Esophagus muscularis mucosa (tissue), 4 donors: ENCODE results near the gene ARSG. TPM values are rescaled to one million over a fixed set of nuclear protein-coding genes. Genes with fewer than 3 reads are reported as not detected.
A peak's percentile ranks its signal among the peaks of the same experiment; 100 is the strongest.
"Not testable (repeated sequence)": the region's sequence is repeated elsewhere in the genome, so short reads cannot be mapped to it uniquely, and the experiment has no call there.

ENCODE experiments used
- DNase-seq: peaks from one replicate; pipeline ENCODE4 v3.0.0-alpha.2; 2017; ENCODE audit errors: extremely low spot score
- H3K27ac ChIP-seq, 4 donors: fragments of 200-600 bp; sonication (generic); replicated peaks in 1 of 4; 1 replicate in 3 of 4; 2 replicates in 1 of 4; pipeline ENCODE4 v1.5.1; 2016 to 2019; ENCODE audit warnings: mild to moderate bottlenecking in 1 of 4
- H3K27me3 ChIP-seq, 4 donors: fragments of 200-600 bp; sonication (generic); one replicate each; pipeline versions ENCODE4 v1.5.1 to v1.6.0; 2016 to 2019
- H3K36me3 ChIP-seq, 4 donors: fragments of 200-600 bp; sonication (generic); one replicate each; pipeline ENCODE4 v1.5.1; 2016 to 2019
- H3K4me1 ChIP-seq, 4 donors: fragments of 200-600 bp; sonication (generic); one replicate each; pipeline ENCODE4 v1.5.1; 2016 to 2019
- H3K4me3 ChIP-seq, 4 donors: fragments of 200-600 bp; sonication (generic); 1 replicate in 2 of 4; 2 replicates in 2 of 4; pipeline ENCODE4 v1.5.1; 2016 to 2019; ENCODE audit warnings: mild to moderate bottlenecking in 4 of 4, moderate library complexity in 1 of 4
- H3K9me3 ChIP-seq, 4 donors: fragments of 200-600 bp; sonication (generic); 1 replicate in 3 of 4; 2 replicates in 1 of 4; pipeline ENCODE4 v1.5.1; 2016 to 2019
- EP300 ChIP-seq: sonication (generic); formaldehyde crosslinking; IDR thresholded peaks from one replicate; pipeline ENCODE4 v1.6.1; 2017; ENCODE audit warnings: antibody characterized with exemption
- POLR2A ChIP-seq: fragments of 450-650 bp; IDR thresholded peaks from one replicate; pipeline ENCODE4 v1.6.1; 2017; ENCODE audit warnings: antibody characterized with exemption, moderate library complexity, mild to moderate bottlenecking, low read depth
- POLR2AphosphoS5 ChIP-seq, 2 donors: sonication (generic); formaldehyde crosslinking; IDR thresholded peaks; one replicate each; pipeline ENCODE4 v1.6.1; 2017; ENCODE audit warnings: antibody characterized with exemption in 2 of 2
- WGBS: methylation state at CpG from one replicate; pipeline ENCODE4 v1.1.5; 2018; 5-methylcytosine and 5-hydroxymethylcytosine counted together
- intact Hi-C: fragments of 100-400 bp; cut with DNase I; formaldehyde crosslinking; loops from one replicate; pipeline ENCODE4 v1.15.1; 2023
- total RNA-seq, 4 donors: library from RNA; depleted of rRNA; stranded (reverse); fragments of >200 nt; gene quantifications; one replicate each; pipeline versions ENCODE4 v1.1.0 to v1.2.1, GENCODE V29; 2016
- TF ChIP-seq, protein P1 (sequence below), 3 experiments: fragments of 200-600 bp in 2 of 3; fragments of 450-650 bp in 1 of 3; sonication (generic) in 2 of 3; IDR thresholded peaks; one replicate each; pipeline ENCODE4 v1.5.1; 2017 to 2019; ENCODE audit warnings: antibody characterized with exemption in 3 of 3, mild to moderate bottlenecking in 2 of 3, moderate library complexity in 1 of 3

The ARSG gene
- total RNA-seq, 4 donors from 2014 or later = 1.7 to 4.9 (median 2.8) TPM

- intact Hi-C loops = not testable (repeated sequence)
These were observed 123.6 kb downstream of the ARSG start for GRCh38 chr17:68414901-68415300.

GRCh38 chr17:68417317-68417716 is 126.0 kb downstream of the ARSG start:
- Histone ChIP-seq H3K9me3 (peaks cover 0 to 20% (median 12%) of the 10 kb centered on the region in 4 donors), H3K36me3 (peaks cover 18 to 33% (median 27%) of the 10 kb centered on the region in 4 donors), H3K27ac (no peak overlapping the region), H3K4me1 (no peaks in the 10 kb centered on the region), H3K27me3 (no peaks in the 10 kb centered on the region), H3K4me3 (no peak overlapping the region)
- peak; percentile 60 for DNase-seq
- intact Hi-C loops = no loop called here
- 94% methylated on average over 3 of the region's 3 CpGs for WGBS
- TF ChIP-seq, protein P1, sequence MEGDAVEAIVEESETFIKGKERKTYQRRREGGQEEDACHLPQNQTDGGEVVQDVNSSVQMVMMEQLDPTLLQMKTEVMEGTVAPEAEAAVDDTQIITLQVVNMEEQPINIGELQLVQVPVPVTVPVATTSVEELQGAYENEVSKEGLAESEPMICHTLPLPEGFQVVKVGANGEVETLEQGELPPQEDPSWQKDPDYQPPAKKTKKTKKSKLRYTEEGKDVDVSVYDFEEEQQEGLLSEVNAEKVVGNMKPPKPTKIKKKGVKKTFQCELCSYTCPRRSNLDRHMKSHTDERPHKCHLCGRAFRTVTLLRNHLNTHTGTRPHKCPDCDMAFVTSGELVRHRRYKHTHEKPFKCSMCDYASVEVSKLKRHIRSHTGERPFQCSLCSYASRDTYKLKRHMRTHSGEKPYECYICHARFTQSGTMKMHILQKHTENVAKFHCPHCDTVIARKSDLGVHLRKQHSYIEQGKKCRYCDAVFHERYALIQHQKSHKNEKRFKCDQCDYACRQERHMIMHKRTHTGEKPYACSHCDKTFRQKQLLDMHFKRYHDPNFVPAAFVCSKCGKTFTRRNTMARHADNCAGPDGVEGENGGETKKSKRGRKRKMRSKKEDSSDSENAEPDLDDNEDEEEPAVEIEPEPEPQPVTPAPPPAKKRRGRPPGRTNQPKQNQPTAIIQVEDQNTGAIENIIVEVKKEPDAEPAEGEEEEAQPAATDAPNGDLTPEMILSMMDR (IDR thresholded peaks at IDR 0.05) = no peak
- TF ChIP-seq POLR2A = no peak
- TF ChIP-seq EP300 = no peak
- TF ChIP-seq POLR2AphosphoS5 (IDR thresholded peaks at IDR 0.05) = no peak

More at GRCh38 chr17:68414901-68415300, 123.6 kb downstream of the ARSG start:
- not testable (repeated sequence) for DNase-seq, H3K4me3 ChIP-seq, H3K27me3 ChIP-seq, H3K27ac ChIP-seq, H3K4me1 ChIP-seq, H3K36me3 ChIP-seq
- H3K9me3 ChIP-seq = peaks cover 0 to 20% (median 12%) of the 10 kb centered on the region in 4 donors

GRCh38 chr17:68418876-68419275 is 127.6 kb downstream of the ARSG start:
- whole genome bisulfite sequencing = 61% methylated on average over 4 of the region's 4 CpGs

GRCh38 chr17:68420065-68420464 is 128.8 kb downstream of the ARSG start:
- Histone ChIP-seq H3K36me3 (peaks cover 31 to 61% (median 54%) of the 10 kb centered on the region in 4 donors), H3K4me3 (no peak overlapping the region), H3K4me1 (no peaks in the 10 kb centered on the region), H3K27ac (no peak overlapping the region), H3K9me3 (peaks cover 0 to 13% (median 9%) of the 10 kb centered on the region in 4 donors), H3K27me3 (no peaks in the 10 kb centered on the region)
- intact Hi-C loops = no loop called here
- DNase-seq = peak; percentile 75
- WGBS = 93% methylated on average over 14 of the region's 14 CpGs
- no peak for TF ChIP-seq EP300
- TF ChIP-seq POLR2A = no peak
- TF ChIP-seq POLR2AphosphoS5 (IDR thresholded peaks at IDR 0.05) = no peak
- TF ChIP-seq, protein P1 (IDR thresholded peaks at IDR 0.05) = no peak

More at GRCh38 chr17:68418876-68419275, 127.6 kb downstream of the ARSG start:
- no peak for DNase-seq
- no peak for TF ChIP-seq EP300
- TF ChIP-seq, protein P1 (IDR thresholded peaks at IDR 0.05) = no peak
- no peak for TF ChIP-seq POLR2A
- no peak for TF ChIP-seq POLR2AphosphoS5 (IDR thresholded peaks at IDR 0.05)
- H3K9me3 ChIP-seq = peaks cover 0 to 20% (median 11%) of the 10 kb centered on the region in 4 donors
- no peaks in the 10 kb centered on the region for H3K4me1 ChIP-seq
- intact Hi-C loops = no loop called here
- H3K4me3 ChIP-seq = no peak overlapping the region
- H3K36me3 ChIP-seq = peaks cover 26 to 49% (median 42%) of the 10 kb centered on the region in 4 donors
- H3K27me3 ChIP-seq = no peaks in the 10 kb centered on the region
- H3K27ac ChIP-seq = no peak overlapping the region

DNA sequence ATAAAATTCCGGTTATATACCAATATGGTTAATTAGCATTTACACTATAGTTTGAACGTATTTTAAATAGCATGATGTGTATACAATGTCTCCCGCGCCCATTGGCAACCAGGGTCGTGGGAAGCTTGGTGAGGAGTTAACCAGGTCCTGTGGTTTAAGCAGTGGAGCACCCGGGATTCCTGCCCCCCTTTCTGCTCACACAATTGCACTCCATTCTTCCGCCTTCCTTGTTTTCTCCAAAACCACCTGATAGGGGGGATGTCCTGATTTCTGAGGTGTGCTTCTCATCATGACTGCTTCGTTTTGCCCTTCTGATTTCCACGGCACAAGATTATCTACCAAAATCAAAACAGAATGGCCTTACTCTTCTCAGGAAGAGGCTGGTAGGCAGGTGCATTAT is 130.2 kb downstream of the ARSG start:
- Histone ChIP-seq H3K4me3 (no peak overlapping the region), H3K9me3 (peaks cover 0 to 3% (median under 1%) of the 10 kb centered on the region in 4 donors), H3K27ac (no peak overlapping the region), H3K27me3 (no peaks in the 10 kb centered on the region), H3K4me1 (no peaks in the 10 kb centered on the region), H3K36me3 (peaks cover 42 to 74% (median 69%) of the 10 kb centered on the region in 4 donors)
- 89% methylated on average over 9 of the region's 9 CpGs for WGBS
- intact Hi-C loops = no loop called here
- DNase-seq = peak; percentile 74
- TF ChIP-seq EP300 (no peak), POLR2A (no peak), POLR2AphosphoS5 (IDR thresholded peaks at IDR 0.05) (no peak)
- TF ChIP-seq, protein P1 (IDR thresholded peaks at IDR 0.05) = no peak
